Neural progenitor cell (in vitro differentiated cells): ENCODE data around the gene CDK9. TPM values are rescaled to one million over a fixed set of nuclear protein-coding genes. Genes with fewer than 3 reads are reported as not detected.

Experiments used
- DNase-seq: peaks from one replicate; pipeline ENCODE4 v3.0.0-alpha.2; 2016; ENCODE audit warnings: low spot score
- H2AFZ ChIP-seq: fragments of 200-600 bp; sonication (generic); replicated peaks from 2 replicates; pipeline ENCODE4 v1.6.1; 2016; ENCODE audit warnings: antibody characterized with exemption
- H3F3A ChIP-seq: fragments of 200-600 bp; sonication (generic); 2 replicates; pipeline ENCODE4 v1.6.1; 2016; ENCODE audit warnings: antibody characterized with exemption, low read depth
- H3K27ac ChIP-seq: fragments of 200-600 bp; sonication (generic); 2 replicates; pipeline ENCODE4 v1.5.1; 2016; ENCODE audit warnings: mild to moderate bottlenecking
- H3K27me3 ChIP-seq: fragments of 200-600 bp; sonication (generic); 2 replicates; pipeline ENCODE4 v1.6.1; 2016; ENCODE audit warnings: mild to moderate bottlenecking, moderate library complexity
- H3K36me3 ChIP-seq: fragments of 200-600 bp; sonication (generic); 2 replicates; pipeline ENCODE4 v1.5.1; 2016
- H3K4me1 ChIP-seq: fragments of 200-600 bp; sonication (generic); 2 replicates; pipeline ENCODE4 v1.6.1; 2016; ENCODE audit warnings: mixed run types
- H3K4me2 ChIP-seq: fragments of 200-600 bp; sonication (generic); 2 replicates; pipeline ENCODE4 v1.6.1; 2016
- H3K4me3 ChIP-seq: fragments of 200-600 bp; sonication (generic); 2 replicates; pipeline ENCODE4 v1.5.1; 2016
- H3K79me2 ChIP-seq: fragments of 200-600 bp; sonication (generic); 2 replicates; pipeline ENCODE4 v1.6.1; 2016; ENCODE audit warnings: low read depth
- H3K9ac ChIP-seq: fragments of 200-600 bp; sonication (generic); 2 replicates; pipeline ENCODE4 v1.6.1; 2016
- H3K9me3 ChIP-seq: fragments of 200-600 bp; sonication (generic); 2 replicates; pipeline ENCODE4 v1.5.1; 2016; ENCODE audit warnings: low read depth
- H4K20me1 ChIP-seq: fragments of 200-600 bp; sonication (generic); 2 replicates; pipeline ENCODE4 v1.6.1; 2016; ENCODE audit warnings: low read depth
- H3K27ac Mint-ChIP-seq: 3 replicates; pipeline ENCODE4 v1.8.0; 2021; ENCODE audit warnings: mixed read lengths
- H3K27me3 Mint-ChIP-seq: 2 replicates; pipeline ENCODE4 v1.8.0; 2022; ENCODE audit warnings: low read depth, mild to moderate bottlenecking, inconsistent platforms, moderate library complexity, mixed read lengths; ENCODE audit not compliant: insufficient read depth
- H3K36me3 Mint-ChIP-seq: 3 replicates; pipeline ENCODE4 v1.8.0; 2021; ENCODE audit warnings: mixed read lengths
- H3K4me1 Mint-ChIP-seq: 3 replicates; pipeline ENCODE4 v1.8.0; 2021; ENCODE audit warnings: mixed read lengths
- H3K4me3 Mint-ChIP-seq: 3 replicates; pipeline ENCODE4 v1.8.0; 2021; ENCODE audit warnings: mild to moderate bottlenecking, moderate library complexity, mixed read lengths
- H3K9me3 Mint-ChIP-seq: 3 replicates; pipeline ENCODE4 v1.8.0; 2020; ENCODE audit warnings: mixed read lengths
- CTCF ChIP-seq: fragments of 200-600 bp; sonication (generic); IDR thresholded peaks from 2 replicates; pipeline ENCODE4 v1.5.1; 2017; ENCODE audit warnings: antibody characterized with exemption, mild to moderate bottlenecking
- EZH2 ChIP-seq: fragments of 200-600 bp; sonication (generic); IDR thresholded peaks from 2 replicates; pipeline ENCODE4 v1.6.1; 2017; ENCODE audit warnings: antibody characterized with exemption, mild to moderate bottlenecking, moderate library complexity
- EZH2phosphoT487 ChIP-seq: fragments of 200-600 bp; sonication (generic); IDR thresholded peaks from 2 replicates; pipeline ENCODE4 v1.6.1; 2017; ENCODE audit warnings: antibody characterized with exemption
- total RNA-seq: library from RNA; depleted of rRNA; stranded (reverse); fragments of >200 nt; gene quantifications from 2 replicates; pipeline ENCODE4 v1.2.3, GENCODE V29; 2015; ENCODE audit warnings: low replicate concordance

Gene CDK9
- total RNA-seq, 1 donor from 2014 or later, result 22.5 TPM

GRCh38 chr9:127773981-127774380 lies 11.9 kb upstream of the CDK9 start:
- no peak overlapping the region for H3K4me3 ChIP-seq
- Mint-ChIP-seq H3K27ac (no peak overlapping the region), H3K4me3 (peak overlapping the region; percentile 10), H3K27me3 (peaks cover 16% of the 10 kb centered on the region), H3K9me3 (no peaks in the 10 kb centered on the region), H3K4me1 (peaks cover 31% of the 10 kb centered on the region), H3K36me3 (no peaks in the 10 kb centered on the region)
- peaks cover 8% of the 10 kb centered on the region for H3K27me3 ChIP-seq
- no peak for DNase-seq
- H3F3A ChIP-seq, result peaks cover 22% of the 10 kb centered on the region
- no peak overlapping the region for H3K9ac ChIP-seq
- H4K20me1 ChIP-seq, result no peaks in the 10 kb centered on the region
- H3K4me1 ChIP-seq, result peaks cover 10% of the 10 kb centered on the region
- no peaks in the 10 kb centered on the region for H3K36me3 ChIP-seq
- H2AFZ ChIP-seq, result no peak overlapping the region
- H3K9me3 ChIP-seq, result no peaks in the 10 kb centered on the region
- H3K27ac ChIP-seq, result no peak overlapping the region
- no peak overlapping the region for H3K4me2 ChIP-seq
- H3K79me2 ChIP-seq, result no peaks in the 10 kb centered on the region
- no peak for TF ChIP-seq EZH2
- no peak for TF ChIP-seq EZH2phosphoT487
- no peak for TF ChIP-seq CTCF

- TF ChIP-seq CTCF (no peak), EZH2 (no peak), EZH2phosphoT487 (no peak)
- Histone ChIP-seq H3K27ac (no peak overlapping the region), H3K27me3 (no peaks in the 10 kb centered on the region), H3K36me3 (no peaks in the 10 kb centered on the region), H3K79me2 (no peaks in the 10 kb centered on the region), H3F3A (peaks cover 15% of the 10 kb centered on the region), H2AFZ (peak overlapping the region; percentile 87), H3K4me3 (no peak overlapping the region), H3K4me2 (no peak overlapping the region), H3K4me1 (peaks cover 12% of the 10 kb centered on the region), H3K9me3 (no peaks in the 10 kb centered on the region), H4K20me1 (no peaks in the 10 kb centered on the region), H3K9ac (no peak overlapping the region)
- peak; percentile 68 for DNase-seq
- Mint-ChIP-seq H3K27ac (no peak overlapping the region), H3K27me3 (peaks cover 17% of the 10 kb centered on the region), H3K36me3 (no peaks in the 10 kb centered on the region), H3K9me3 (no peaks in the 10 kb centered on the region), H3K4me1 (peaks cover 21% of the 10 kb centered on the region), H3K4me3 (no peak overlapping the region)
These were observed 9.5 kb upstream of the CDK9 start for GRCh38 chr9:127776195-127776923.

- Histone ChIP-seq H3K27me3 (no peaks in the 10 kb centered on the region), H3K4me2 (no peak overlapping the region), H3K27ac (no peak overlapping the region), H4K20me1 (no peaks in the 10 kb centered on the region), H3K9me3 (no peaks in the 10 kb centered on the region), H3K36me3 (no peaks in the 10 kb centered on the region), H3K79me2 (no peaks in the 10 kb centered on the region), H3K4me1 (peaks cover 12% of the 10 kb centered on the region), H3K9ac (no peak overlapping the region), H2AFZ (no peak overlapping the region), H3F3A (peaks cover 15% of the 10 kb centered on the region), H3K4me3 (no peak overlapping the region)
- DNase-seq, result no peak
- Mint-ChIP-seq H3K4me3 (no peak overlapping the region), H3K9me3 (no peaks in the 10 kb centered on the region), H3K36me3 (no peaks in the 10 kb centered on the region), H3K27ac (no peak overlapping the region), H3K27me3 (peaks cover 17% of the 10 kb centered on the region), H3K4me1 (peaks cover 17% of the 10 kb centered on the region)
- TF ChIP-seq CTCF (no peak), EZH2phosphoT487 (no peak), EZH2 (no peak)
These were observed 8.9 kb upstream of the CDK9 start for GRCh38 chr9:127776924-127777289.
